Activated CD4-positive, alpha-beta T cell treated with anti-CD3 and anti-CD28 coated beads for 24 hours (primary cell): ENCODE measurements around the gene THSD4.

Experiments
- DNase-seq, 2 donors: peaks; one replicate each; pipeline ENCODE4 v3.0.0-alpha.2; 2020; ENCODE audit warnings: low read depth in 2 of 2

The THSD4 gene

DNA sequence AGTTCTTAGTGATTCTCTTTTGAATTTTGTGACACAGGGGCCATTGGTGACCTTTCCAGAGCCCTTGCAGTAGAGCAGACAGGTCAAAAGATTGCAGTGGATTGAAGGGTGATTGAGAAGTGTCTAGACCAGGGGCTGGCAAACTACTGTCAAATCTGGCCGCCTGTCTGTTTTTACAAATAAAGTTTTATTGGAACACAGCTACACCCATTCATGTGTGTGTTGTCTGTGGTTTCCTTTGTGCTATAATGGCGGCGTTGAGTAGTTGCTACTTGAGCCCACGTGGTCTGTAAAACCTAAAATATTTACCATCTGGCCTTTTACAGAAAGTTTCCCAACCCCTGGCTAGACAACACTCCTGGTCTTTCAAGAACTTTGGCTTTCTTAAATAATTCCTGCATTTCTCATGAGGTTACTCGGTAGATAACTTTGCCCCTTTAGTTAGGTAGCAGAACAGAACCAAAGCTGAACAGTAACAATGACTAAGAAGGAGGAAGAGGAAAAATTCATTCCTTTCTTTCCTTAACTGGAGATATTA, 430.0 kb downstream of the THSD4 start:
- no peak for DNase-seq

DNA sequence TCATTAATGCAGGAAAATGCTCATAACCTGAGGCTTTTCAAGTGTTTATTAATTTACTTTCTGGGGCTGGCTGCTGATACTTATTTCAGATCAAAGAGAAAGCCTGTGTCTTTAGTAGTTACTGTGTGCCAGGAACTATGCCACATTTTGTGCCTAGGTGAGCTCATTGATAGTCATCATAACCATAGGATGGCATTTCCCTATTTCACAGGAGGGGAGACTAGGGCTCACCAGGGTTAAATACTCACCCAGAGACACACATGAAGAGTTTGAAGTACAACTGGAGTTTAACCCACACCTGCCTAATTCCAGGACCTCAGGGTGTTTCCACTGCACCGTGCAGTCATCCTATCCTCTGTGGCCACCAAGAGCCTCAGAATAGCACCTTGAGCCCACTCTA, 430.7 kb downstream of the THSD4 start:
- DNase-seq: no peak

DNA sequence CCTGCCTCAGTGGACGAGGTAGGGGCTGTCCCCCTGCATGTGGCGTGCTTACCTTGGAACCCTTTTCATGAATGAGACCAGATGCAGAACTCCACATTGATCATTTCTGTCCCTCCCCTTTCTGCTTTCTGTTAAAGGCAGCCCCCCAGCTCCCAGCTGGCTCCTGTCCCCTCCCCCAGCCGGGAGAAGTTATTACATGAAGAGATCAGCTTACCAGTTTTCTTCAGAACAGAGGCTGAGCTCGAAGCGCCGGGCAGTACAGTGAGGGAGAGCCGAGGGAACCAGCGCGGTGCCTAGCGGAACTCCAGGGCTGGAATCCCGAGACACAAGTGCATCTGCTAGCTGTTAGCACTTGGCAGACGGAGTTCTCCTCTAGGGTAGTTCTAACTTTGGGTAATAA, 431.7 kb downstream of the THSD4 start:
- no peak for DNase-seq

DNA sequence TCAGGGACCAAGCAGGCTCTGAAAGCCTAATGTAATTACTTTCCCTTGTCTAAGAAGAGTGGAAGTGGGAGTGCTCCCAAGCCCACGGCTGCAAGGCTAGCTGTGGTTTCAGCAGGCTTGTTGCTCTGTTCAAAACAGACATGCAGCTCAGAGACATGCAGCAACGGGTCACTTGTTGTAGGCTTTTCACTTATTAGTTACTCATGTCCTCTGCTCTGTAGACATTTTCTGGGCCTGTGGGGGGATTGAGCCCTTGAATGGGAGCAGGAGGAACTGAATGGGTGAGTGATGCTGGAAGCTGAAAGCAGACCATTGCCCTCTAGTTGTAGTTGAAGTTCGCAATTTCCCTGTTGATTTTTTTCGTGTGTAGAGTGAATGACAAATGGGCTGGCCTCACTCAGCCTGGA, 433.1 kb downstream of the THSD4 start:
- no peak for DNase-seq

DNA sequence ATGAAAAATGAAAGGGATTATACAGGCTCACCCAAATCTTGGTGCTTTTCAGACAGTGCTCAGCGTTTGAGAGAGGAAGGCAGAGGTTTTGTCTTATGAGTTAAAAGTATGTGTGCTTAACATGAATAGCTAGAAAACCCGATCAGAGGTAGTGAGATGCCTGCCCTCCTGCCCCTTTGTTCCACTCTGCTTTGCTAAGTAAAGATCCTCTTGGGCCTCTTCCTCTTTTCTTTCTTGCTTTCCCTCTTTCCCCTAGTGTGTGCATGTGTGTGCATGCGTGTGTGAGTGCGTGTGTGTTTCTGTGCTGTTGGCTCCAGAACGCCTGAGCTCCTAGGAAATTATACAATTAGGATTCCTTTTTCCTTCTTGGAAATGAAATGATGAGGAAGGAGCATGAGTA, 433.8 kb downstream of the THSD4 start:
- DNase-seq: no peak

DNA sequence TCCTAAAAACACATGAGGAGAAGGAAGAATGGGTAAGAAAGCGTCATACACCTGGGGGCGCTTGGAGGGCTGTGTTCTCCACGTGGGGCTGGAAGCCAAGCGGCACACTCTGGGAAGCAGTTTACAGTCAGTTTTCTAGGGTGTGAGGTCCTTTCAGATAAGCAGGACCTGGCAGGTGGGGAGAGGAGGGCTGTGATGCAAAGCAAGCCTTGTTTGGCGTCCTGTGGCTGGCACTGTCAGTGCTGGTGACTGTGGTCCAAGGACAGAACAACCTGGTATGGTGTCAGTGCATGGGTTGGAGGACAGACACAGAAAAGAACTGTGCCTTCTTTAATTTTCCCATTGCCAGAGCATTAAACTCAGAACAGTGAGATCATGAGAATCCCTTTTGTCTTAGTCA, 434.4 kb downstream of the THSD4 start:
- no peak for DNase-seq

DNA sequence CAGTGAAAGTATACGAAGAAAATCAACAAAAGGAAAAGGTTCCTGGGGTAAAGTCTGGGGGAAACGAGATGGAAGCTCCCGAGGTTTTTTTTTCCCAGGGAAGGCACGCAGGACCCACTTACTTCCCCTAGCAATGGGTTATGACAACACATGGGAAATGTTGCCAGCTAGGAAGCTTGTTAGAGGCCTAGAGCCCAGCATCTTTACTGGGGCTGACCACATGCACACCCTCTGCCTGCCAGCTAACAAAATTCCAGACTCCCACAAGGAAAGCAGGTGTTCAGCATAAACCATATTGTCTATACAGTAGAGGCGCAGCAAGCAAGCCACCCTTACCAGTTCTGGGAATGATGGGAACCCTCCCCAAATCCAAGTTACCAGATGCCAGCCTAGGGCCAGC, 436.3 kb downstream of the THSD4 start:
- no peak for DNase-seq

DNA sequence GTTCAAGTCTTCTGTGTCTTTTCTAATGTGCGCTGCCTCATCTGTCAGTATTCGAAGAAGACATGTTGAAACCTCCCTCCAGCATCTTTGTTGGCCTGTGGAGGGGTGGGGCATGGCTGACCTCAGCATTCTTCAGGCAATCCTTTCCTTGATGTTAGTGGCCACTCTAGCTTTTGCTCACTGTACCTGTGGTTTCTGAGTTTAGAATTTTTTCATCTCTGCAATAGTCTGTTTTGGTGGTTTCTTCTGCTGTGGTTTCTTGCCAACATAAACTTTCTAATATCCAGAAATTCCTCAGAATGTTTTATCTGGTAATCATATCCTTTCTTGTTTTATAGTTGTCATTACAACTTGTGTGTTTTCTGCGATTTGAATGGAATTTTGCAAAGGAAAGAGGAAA, 443.8 kb downstream of the THSD4 start:
- DNase-seq: no peak

DNA sequence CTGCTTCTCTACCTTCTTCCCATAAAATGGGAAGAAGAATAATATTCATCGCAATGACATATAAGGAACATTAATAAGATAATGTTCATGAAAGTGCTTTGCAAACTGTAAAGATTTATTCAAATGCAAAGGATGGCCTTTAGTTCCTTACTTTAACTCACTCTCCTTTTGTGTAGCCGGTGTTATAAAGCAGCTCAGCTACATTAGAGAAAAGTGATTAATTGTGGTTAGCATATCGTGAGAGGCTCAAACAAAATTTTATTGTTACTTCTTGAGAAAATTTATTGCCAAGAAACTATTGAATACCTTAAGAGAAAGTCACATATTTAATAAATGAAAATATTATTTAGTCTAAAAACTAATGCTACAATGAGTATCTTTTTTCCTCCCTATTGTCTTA, 444.3 kb downstream of the THSD4 start:
- DNase-seq: no peak

DNA sequence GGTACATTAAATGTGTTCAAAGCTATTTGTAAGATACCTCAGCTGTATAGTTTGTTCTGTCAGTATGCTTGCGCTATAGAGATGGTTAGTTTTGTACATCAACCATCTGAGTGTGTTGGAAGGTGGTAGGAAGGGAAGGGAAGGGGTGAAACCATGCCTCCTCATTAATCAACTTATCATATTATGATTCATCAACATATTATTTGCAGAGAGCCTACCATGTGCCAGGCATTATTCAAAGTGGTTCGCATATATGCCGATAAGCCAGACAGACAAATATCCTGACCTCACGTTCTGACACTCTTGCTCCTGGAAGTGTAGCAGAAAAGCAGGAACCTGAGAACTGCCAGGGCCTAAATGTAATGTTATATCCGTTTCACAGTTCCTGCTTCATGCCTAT, 447.0 kb downstream of the THSD4 start:
- no peak for DNase-seq

DNA sequence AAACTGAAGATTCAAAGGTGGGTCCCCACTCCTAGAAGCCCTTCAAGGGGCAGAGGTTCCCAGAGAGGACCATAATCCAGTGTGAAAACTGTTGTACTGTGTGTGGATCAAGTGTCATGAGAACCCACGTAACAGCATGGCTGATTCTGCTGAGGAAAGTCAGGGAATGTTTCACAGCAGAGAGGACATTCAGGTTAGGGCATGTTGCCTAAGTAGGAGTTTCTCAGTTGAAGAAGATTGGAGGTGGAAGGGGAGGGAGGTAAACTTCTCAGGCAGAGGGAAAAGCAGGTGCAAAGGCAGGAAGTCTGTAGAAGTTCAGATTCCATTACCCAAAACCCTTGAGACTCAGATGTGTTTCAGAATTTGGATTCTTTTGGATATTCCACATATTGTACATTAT, 448.9 kb downstream of the THSD4 start:
- DNase-seq: no peak

DNA sequence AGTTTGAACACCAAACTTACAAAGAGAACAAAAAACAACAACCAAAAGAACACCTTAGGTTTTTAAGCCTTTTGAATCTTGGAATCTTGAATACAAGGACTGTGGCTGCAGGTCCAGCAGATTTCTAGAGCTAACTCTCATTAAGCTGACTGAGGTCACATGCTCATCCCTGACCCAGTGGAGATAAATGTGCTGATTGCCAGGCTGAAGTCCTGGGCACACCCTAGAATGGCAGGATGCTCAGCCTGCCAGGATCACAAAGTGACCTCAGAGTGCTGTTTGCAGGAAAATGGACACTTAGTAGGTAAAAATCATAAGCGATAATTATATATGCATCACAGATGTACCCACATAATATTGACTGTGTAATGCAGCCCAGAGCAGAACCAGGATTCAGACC, 449.7 kb downstream of the THSD4 start:
- DNase-seq: no peak

DNA sequence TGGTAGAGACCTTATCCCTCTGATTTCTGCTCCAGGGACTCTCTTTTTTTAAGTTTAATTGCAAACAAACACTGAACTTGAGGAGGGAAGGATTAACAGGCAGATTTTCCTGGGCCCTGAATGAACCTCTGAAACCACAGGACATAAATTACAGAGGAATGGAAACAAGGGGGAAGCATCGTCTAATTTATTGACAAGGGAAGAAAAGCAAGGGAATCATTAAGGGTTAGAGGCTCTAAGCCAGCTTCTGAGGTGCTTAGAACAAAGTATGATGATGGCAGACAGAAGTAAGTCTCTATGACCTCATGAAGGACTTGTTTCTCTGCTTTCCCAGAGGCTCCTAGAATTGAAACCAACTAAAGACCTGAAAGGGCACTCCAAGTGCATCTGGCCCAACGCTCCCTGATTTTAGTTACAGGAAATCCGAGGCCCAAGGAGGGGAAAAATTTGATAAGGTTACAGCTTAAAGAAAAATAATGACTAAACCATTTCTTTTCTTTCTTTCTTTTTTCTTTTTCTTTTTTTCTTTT, 450.4 kb downstream of the THSD4 start:
- no peak for DNase-seq

DNA sequence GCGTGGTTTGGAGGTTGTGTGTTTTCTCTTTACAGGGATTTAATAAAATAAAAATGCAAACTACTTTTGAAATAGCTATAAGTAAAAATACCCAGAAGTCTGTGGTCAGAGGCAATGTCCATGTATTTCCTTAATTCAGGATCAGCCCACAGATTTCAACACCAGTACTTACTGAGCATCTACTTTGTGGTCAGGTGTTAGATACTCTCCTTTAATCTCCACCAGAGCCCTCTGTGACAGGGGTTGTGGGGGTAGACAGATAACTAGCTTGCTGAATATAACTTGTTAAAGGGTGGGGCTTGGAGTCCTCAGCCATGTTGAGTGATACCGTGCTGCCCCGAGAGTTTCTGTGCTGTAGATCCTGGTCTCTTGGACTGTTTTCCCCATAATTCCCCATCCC, 451.0 kb downstream of the THSD4 start:
- DNase-seq: no peak

DNA sequence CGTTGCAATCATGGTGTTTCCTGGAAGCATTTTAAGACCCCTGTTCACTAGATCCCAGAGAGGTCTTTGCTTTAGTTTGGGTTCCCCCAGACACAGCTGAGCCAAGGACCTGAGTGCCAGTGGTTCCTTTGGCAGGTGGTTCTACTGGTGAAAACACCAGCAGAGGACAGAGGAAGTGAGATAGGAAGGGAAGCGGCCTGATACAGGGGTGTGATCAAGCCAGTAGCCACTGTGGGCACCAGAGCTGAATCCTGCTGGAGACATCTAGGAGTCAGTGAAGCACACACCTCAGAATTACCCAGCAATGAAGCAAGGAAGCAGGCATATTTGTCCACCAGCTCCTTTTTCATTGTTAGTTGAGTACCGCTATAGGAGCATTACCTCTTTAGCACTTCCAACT, 451.9 kb downstream of the THSD4 start:
- no peak for DNase-seq

DNA sequence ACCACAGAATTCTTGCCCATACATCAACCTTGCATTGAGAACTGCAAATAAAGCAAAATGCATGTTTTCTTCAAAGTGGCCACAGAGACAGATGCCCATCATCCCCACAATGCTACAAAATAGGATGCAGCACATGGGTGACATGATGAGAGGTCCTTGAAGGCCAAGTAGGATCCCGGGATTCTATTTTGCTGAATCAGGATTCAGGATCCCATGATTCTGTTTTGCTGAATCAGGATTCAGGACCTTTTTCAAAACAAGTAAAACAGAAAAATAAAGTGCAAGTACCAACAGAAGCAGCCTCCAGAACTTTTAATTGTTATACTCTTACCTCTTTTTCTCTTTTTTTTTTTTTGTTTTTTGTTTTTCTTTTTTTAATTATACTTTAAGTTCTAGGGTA, 453.0 kb downstream of the THSD4 start:
- DNase-seq: no peak

DNA sequence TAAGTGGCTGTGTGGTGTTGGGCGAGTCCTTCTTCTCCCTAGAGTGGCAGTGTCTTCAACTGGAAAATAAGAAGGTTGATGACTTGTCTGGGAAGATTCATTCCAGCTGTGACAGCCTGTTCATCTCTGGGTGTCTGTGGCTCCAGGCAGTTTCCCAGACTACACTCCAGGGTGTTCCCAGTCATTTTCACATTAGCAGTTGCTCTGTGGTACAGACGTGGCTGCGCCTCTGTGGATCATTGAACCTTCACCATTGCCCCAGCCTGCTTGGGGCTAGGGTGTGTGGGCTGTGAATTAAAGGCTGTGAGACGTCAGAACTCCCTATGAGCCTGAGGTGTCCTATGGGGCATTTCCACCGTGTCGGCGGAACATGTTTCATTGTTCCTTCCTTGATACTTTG, 455.5 kb downstream of the THSD4 start:
- no peak for DNase-seq

DNA sequence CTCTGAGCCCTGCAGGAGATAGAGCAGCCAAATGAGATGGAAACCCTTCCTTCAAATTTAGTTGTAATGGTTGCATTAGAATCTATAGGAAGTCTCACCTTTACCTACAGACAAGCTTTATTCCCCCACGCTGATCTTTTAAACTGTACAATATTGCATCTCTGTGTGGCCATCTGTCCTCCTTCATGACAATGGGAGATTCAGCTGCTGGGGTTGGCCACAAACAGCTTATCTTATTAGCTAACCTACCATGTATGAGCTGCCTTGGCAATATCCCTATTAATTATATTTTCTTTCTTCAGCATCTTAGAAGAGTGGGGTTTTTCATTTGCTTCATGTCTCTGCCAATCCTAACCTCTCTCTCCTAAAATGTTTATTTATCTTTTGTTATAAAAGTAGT, 456.4 kb downstream of the THSD4 start:
- no peak for DNase-seq

DNA sequence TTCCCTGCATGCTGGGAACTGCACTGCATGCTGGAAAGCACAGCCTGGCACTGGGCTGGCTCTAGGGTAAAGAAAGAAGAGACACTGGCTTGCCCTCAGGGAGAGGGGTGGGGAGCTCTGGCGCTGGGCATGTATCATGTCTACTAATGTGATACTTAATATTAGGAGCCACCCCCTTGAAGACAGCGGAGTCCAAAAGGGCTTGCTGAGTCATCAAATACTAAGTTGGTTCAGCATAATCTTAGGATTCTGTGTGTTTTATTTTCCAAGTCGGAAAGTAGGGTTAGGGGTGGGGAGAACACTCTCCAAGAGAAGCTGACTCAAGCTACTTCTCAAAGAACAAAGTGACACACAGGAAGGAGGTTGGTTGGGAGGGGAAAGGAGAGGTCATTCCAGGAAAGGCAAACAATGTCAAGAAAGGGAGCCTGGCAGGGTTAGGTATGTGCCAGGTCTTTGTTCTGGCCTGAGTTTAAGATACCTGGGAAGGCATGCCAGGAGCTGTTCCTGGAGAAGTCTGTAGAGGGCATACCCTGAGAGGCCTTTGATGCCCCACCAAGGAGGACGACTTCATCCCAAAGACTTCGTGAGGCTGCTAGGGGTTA, 457.3 kb downstream of the THSD4 start:
- DNase-seq: no peak

DNA sequence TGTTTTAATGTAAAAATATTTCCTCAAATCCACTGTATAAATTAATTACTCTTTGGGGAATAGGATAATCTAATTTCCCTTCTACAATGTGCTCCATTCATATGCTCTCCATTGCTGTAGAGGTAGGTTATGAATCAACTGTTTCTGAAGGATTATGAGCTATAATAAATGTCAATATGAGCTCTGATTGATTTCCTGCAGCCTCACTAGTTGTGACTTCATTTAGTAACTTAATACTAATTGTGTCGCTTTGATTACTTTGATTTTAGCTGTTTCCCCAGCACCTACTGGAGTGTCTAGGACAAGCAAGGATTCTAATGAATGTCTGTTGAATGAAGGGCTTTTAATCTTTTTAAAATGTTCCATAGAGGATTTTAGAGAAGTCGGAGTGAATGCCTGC, 458.3 kb downstream of the THSD4 start:
- no peak for DNase-seq

DNA sequence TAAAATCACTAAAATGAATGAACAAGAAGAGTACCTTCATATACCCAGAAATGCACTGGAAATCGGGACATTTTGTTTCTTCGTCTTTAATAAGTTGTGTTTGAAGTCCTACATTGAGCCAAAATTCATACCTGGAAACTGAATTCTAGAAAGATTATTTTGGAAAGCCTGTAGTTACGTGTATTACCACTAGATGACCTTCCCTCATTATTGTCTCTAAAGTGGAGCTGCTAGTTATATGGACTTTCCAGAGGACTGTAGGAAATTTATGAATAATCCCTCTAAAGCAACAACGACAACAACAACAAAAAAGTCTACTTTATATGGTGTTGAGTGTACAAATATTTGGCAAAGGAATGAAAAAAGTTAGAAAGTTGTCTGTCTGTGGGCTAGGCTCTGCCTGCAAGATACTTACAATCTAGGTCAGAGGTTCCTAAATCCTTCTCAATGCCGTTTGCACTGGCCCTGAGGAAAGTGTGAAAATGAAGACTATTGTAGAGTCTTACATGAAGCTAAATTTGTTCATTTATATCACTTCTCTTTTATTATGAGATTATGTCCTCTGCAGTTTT, 460.3 kb downstream of the THSD4 start:
- DNase-seq: no peak

DNA sequence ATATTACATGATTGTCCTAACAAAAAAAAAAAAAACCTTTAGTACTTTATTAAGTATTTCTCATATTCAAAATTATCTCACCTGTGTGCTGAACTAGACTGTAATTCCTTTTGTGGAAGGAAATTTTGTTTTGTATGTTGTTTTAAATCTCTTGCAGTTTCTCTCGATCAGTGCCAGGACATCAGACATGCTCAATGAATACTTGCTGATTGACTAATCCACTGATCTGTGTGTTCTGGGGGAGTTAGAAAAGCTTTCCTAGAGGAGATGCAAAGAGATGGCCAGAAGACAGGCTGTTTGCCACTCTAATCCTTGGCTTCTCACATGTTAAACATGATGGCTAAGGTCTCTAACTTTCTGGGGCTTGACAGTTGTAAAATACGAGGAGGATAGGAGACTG, 461.8 kb downstream of the THSD4 start:
- no peak for DNase-seq

DNA sequence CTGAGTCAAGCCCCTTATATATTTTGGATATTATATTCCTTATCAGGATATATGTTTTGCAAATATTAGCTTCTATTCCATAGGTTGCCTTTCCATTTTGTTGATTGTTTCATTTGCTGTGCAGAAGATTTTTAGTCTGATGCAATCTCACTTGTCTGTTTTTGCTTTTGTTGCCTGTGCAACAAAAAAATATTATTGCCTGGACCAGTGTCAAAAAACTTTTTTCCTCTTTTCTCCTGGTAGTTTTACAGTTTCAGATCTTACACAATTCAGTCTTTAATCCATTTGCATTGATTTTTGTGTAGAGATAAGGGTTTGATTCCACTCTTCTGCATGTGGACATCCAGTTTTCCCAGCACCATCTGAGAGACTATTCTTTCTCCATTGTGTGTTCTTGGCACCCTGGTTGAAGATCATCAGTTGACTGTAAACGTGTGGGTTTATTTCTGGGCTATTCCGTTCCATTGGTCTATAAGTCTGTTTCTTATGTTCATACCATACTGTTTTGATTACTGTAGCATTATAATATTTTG, 466.2 kb downstream of the THSD4 start:
- no peak for DNase-seq

DNA sequence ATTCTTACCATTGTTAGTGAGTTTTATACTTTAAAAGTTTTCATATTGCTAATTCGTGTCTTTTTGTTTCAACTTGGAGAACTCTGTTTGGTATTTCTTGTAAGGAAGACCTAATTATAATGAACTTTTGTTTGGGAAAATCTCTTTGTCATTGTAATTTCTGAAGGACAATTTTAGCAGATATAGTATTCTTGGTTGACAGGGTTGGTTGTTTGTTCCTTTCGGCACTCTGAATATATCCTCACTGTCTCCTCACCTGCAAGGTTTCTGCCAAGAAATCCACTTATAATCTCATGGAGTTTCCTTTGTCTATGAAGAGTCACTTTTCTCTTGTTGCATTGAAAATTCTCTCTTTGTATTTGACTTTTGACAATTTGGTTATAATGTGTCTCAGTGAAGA, 469.9 kb downstream of the THSD4 start:
- no peak for DNase-seq
